ENCODE data around the gene TMED1.

TMED1 gene
- long read RNA-seq, transcript TMED1-201 (4 exons, 1,340 nt) = major isoform, 138 of 142 reads
- long read RNA-seq, partial matches to known transcripts = 0 of 142 reads
- long read RNA-seq, other reads (novel, unspliced or antisense) = 2 of 142 reads

- Histone ChIP-seq H3K4me3 (replicated peaks; ENCODE audit: insufficient read depth, low read length) (peak within 1 kb of the TSS; percentile 67), H3K27ac (replicated peaks) (peak within 1 kb of the TSS; percentile 100), H3K27me3 (ENCODE audit: insufficient read depth, poor library complexity, severe bottlenecking) (no peaks in the 10 kb centered on the region)
- TF ChIP-seq GABPA (IDR thresholded peaks at IDR 0.05; ENCODE audit: low read depth) (no peak), POLR2AphosphoS5 (IDR thresholded peaks at IDR 0.05; ENCODE audit: low read depth) (peak; percentile 82), REST (IDR thresholded peaks at IDR 0.05; ENCODE audit: insufficient replicate concordance, low read depth) (no peak), SPI1 (IDR thresholded peaks at IDR 0.05; ENCODE audit: borderline replicate concordance, low read depth) (peak; percentile 19; the same call in 1 of the 2 replicates), CTCF (IDR thresholded peaks at IDR 0.05; ENCODE audit: insufficient read depth, low read length) (no peak)
- peak; percentile 98 to 99 for DNase-seq (ENCODE audit: low read depth in 1 of 2, low spot score in 1 of 2)
Measured at GRCh38 chr19:10835754-10836478, at the start of gene TMED1. TSS of gene TMED1 (minus strand) at chr19:10836212. CDS start at chr19:10836191, 21 bp downstream.

GRCh38 chr19:10885201-10886169, 49.5 kb upstream of the TMED1 start:
- Histone ChIP-seq H3K27me3 (ENCODE audit: insufficient read depth, poor library complexity, severe bottlenecking) (no peaks in the 10 kb centered on the region), H3K4me3 (replicated peaks; ENCODE audit: insufficient read depth, low read length) (no peak overlapping the region), H3K27ac (replicated peaks) (no peak overlapping the region)
- no peak for DNase-seq (ENCODE audit: low read depth in 1 of 2, low spot score in 1 of 2)
- no peak for TF ChIP-seq REST (IDR thresholded peaks at IDR 0.05; ENCODE audit: insufficient replicate concordance, low read depth)
- no peak for TF ChIP-seq CTCF (IDR thresholded peaks at IDR 0.05; ENCODE audit: insufficient read depth, low read length)
- TF ChIP-seq GABPA (IDR thresholded peaks at IDR 0.05; ENCODE audit: low read depth) = no peak
- no peak for TF ChIP-seq POLR2AphosphoS5 (IDR thresholded peaks at IDR 0.05; ENCODE audit: low read depth)
- TF ChIP-seq SPI1 (IDR thresholded peaks at IDR 0.05; ENCODE audit: borderline replicate concordance, low read depth) = no peak

- H3K4me3 ChIP-seq (replicated peaks; ENCODE audit: insufficient read depth, low read length) = no peak overlapping the region
- H3K27ac ChIP-seq (replicated peaks) = no peak overlapping the region
- no peaks in the 10 kb centered on the region for H3K27me3 ChIP-seq (ENCODE audit: insufficient read depth, poor library complexity, severe bottlenecking)
- no peak for DNase-seq (ENCODE audit: low read depth in 1 of 2, low spot score in 1 of 2)
- no peak for TF ChIP-seq CTCF (IDR thresholded peaks at IDR 0.05; ENCODE audit: insufficient read depth, low read length)
- TF ChIP-seq GABPA (IDR thresholded peaks at IDR 0.05; ENCODE audit: low read depth) = no peak
- TF ChIP-seq SPI1 (IDR thresholded peaks at IDR 0.05; ENCODE audit: borderline replicate concordance, low read depth) = no peak
- no peak for TF ChIP-seq POLR2AphosphoS5 (IDR thresholded peaks at IDR 0.05; ENCODE audit: low read depth)
- TF ChIP-seq REST (IDR thresholded peaks at IDR 0.05; ENCODE audit: insufficient replicate concordance, low read depth) = no peak
Measured at GRCh38 chr19:10884274-10884673, 48.3 kb upstream of the TMED1 start.

All from HL-60 (cell line).